Loucy (cell line): Measurements from ENCODE around the gene PDGFB.

Experiments
- H2AFZ ChIP-seq: fragments of 200-600 bp; sonication (generic); 2 replicates; pipeline ENCODE4 v1.6.0; 2016; ENCODE audit warnings: antibody characterized with exemption, mild to moderate bottlenecking, low read length, moderate library complexity
- H3F3A ChIP-seq: fragments of 200-600 bp; 2 replicates; pipeline ENCODE4 v1.6.0; 2016; ENCODE audit warnings: antibody characterized with exemption, low read depth, mild to moderate bottlenecking
- H3K27me3 ChIP-seq: fragments of 200-600 bp; sonication (generic); 2 replicates; pipeline ENCODE4 v1.6.1; 2014; ENCODE audit warnings: low read length, mild to moderate bottlenecking; ENCODE audit not compliant: insufficient read depth, poor library complexity, severe bottlenecking
- H3K36me3 ChIP-seq: fragments of 200-600 bp; sonication (generic); 2 replicates; pipeline ENCODE4 v1.6.1; 2016; ENCODE audit warnings: low read length; ENCODE audit not compliant: insufficient read depth
- H3K4me1 ChIP-seq: fragments of 200-600 bp; sonication (generic); 2 replicates; pipeline ENCODE4 v1.5.1; 2014; ENCODE audit warnings: low read length, mild to moderate bottlenecking; ENCODE audit not compliant: insufficient read depth, poor library complexity, severe bottlenecking
- H3K4me2 ChIP-seq: fragments of 200-600 bp; sonication (generic); 2 replicates; pipeline ENCODE4 v1.6.0; 2014; ENCODE audit warnings: antibody characterized with exemption, low read length, low read depth, mild to moderate bottlenecking; ENCODE audit not compliant: poor library complexity, severe bottlenecking
- H3K4me3 ChIP-seq: fragments of 200-600 bp; sonication (generic); 2 replicates; pipeline ENCODE4 v1.5.1; 2014; ENCODE audit warnings: low read length, mild to moderate bottlenecking, mixed read lengths; ENCODE audit not compliant: poor library complexity, severe bottlenecking
- H3K79me2 ChIP-seq: fragments of 200-600 bp; sonication (generic); 2 replicates; pipeline ENCODE4 v1.6.1; 2014; ENCODE audit warnings: low read length; ENCODE audit not compliant: insufficient read depth
- H3K9ac ChIP-seq: fragments of 200-600 bp; sonication (generic); 2 replicates; pipeline ENCODE4 v1.6.0; 2014; ENCODE audit warnings: mild to moderate bottlenecking, low read depth, low read length, moderate library complexity; ENCODE audit not compliant: poor library complexity, severe bottlenecking
- H3K9me2 ChIP-seq: fragments of 200-600 bp; sonication (generic); replicated peaks from 2 replicates; pipeline ENCODE4 v1.6.1; 2016; ENCODE audit warnings: low read depth, low read length, mixed read lengths
- H3K9me3 ChIP-seq: fragments of 200-600 bp; sonication (generic); 2 replicates; pipeline ENCODE4 v1.6.1; 2014; ENCODE audit warnings: mild to moderate bottlenecking, antibody characterized with exemption, low read length, low read depth; ENCODE audit not compliant: insufficient read depth
- H4K20me1 ChIP-seq: fragments of 200-600 bp; sonication (generic); 2 replicates; pipeline ENCODE4 v1.6.0; 2014; ENCODE audit warnings: antibody characterized with exemption, low read length, mild to moderate bottlenecking; ENCODE audit not compliant: insufficient read depth, poor library complexity, severe bottlenecking
- CTCF ChIP-seq: fragments of 200-600 bp; sonication (generic); conservative IDR thresholded peaks from 2 replicates; pipeline ENCODE4 v1.5.1; 2014; ENCODE audit warnings: mild to moderate bottlenecking, antibody characterized with exemption, low read length
- EZH2phosphoT487 ChIP-seq: fragments of 200-600 bp; IDR thresholded peaks from 2 replicates; pipeline ENCODE4 v1.6.1; 2018; ENCODE audit warnings: antibody characterized with exemption, mild to moderate bottlenecking, moderate library complexity, borderline replicate concordance

The PDGFB gene

GRCh38 chr22:39289975-39290720 is 45.4 kb upstream of the PDGFB start:
- no peak overlapping the region for H3K4me2 ChIP-seq
- H3F3A ChIP-seq, result no peaks in the 10 kb centered on the region; the same call in 1 of the 2 replicates
- no peaks in the 10 kb centered on the region for H3K9me2 ChIP-seq
- no peak for TF ChIP-seq EZH2phosphoT487
- no peaks in the 10 kb centered on the region for H3K9me3 ChIP-seq
- no peaks in the 10 kb centered on the region for H4K20me1 ChIP-seq
- no peaks in the 10 kb centered on the region for H3K79me2 ChIP-seq
- H3K4me3 ChIP-seq, result no peak overlapping the region
- H3K9ac ChIP-seq, result no peak overlapping the region
- no peaks in the 10 kb centered on the region for H3K36me3 ChIP-seq
- H3K4me1 ChIP-seq, result peaks cover 13% of the 10 kb centered on the region
- no peak overlapping the region for H2AFZ ChIP-seq
- H3K27me3 ChIP-seq, result no peaks in the 10 kb centered on the region

GRCh38 chr22:39289533-39289932 is 44.8 kb upstream of the PDGFB start:
- H3K9me2 ChIP-seq, result no peaks in the 10 kb centered on the region
- H3K79me2 ChIP-seq, result no peaks in the 10 kb centered on the region
- H3K9me3 ChIP-seq, result no peaks in the 10 kb centered on the region
- H3K4me1 ChIP-seq, result peaks cover 13% of the 10 kb centered on the region
- H3K36me3 ChIP-seq, result no peaks in the 10 kb centered on the region
- no peak overlapping the region for H2AFZ ChIP-seq
- no peak overlapping the region for H3K9ac ChIP-seq
- no peak overlapping the region for H3K4me3 ChIP-seq
- TF ChIP-seq EZH2phosphoT487 (no peak), CTCF (no peak)
- no peak overlapping the region for H3K4me2 ChIP-seq
- H4K20me1 ChIP-seq, result no peaks in the 10 kb centered on the region
- H3K27me3 ChIP-seq, result no peaks in the 10 kb centered on the region
- no peaks in the 10 kb centered on the region; the same call in 1 of the 2 replicates for H3F3A ChIP-seq

GRCh38 chr22:39288135-39288898 is 43.5 kb upstream of the PDGFB start:
- no peak overlapping the region for H3K4me2 ChIP-seq
- no peaks in the 10 kb centered on the region for H3K36me3 ChIP-seq
- H3K79me2 ChIP-seq, result no peaks in the 10 kb centered on the region
- H3F3A ChIP-seq, result no peaks in the 10 kb centered on the region; the same call in 1 of the 2 replicates
- H3K9me3 ChIP-seq, result no peaks in the 10 kb centered on the region
- H3K4me3 ChIP-seq, result no peak overlapping the region
- H3K9ac ChIP-seq, result no peak overlapping the region
- H3K4me1 ChIP-seq, result peaks cover 13% of the 10 kb centered on the region
- TF ChIP-seq EZH2phosphoT487, result no peak
- TF ChIP-seq CTCF, result no peak
- no peaks in the 10 kb centered on the region for H4K20me1 ChIP-seq
- H3K9me2 ChIP-seq, result no peaks in the 10 kb centered on the region
- H3K27me3 ChIP-seq, result no peaks in the 10 kb centered on the region
- no peak overlapping the region for H2AFZ ChIP-seq
